IMR-90 (cell line): Measurements from ENCODE around the gene GPR62. TPM values are rescaled to one million over a fixed set of nuclear protein-coding genes. Genes with fewer than 3 reads are reported as not detected.

Experiments
- ATAC-seq: fragments of 200-7000 bp; cut with Tn5 transposase; 2 replicates; pipeline ENCODE4 v1.9.1; 2020; ENCODE audit warnings: low read depth, mild to moderate bottlenecking, moderate library complexity
- BruUV-seq: library from RNA; stranded (reverse); fragments of 400-500 nt; replicated peaks from 2 replicates; lab custom pipeline; 2021; lab: Mats Ljungman, UMichigan
- CTCF ChIA-PET: fragments of 300-600 bp; formaldehyde crosslinking; extraction: SDS; loops from one replicate; lab custom pipeline; 2021; ENCODE audit warnings: antibody characterized with exemption; lab: Yijun Ruan, JAX
- POLR2A ChIA-PET: fragments of 300-600 bp; sonication (Branson Sonifier 250); formaldehyde crosslinking; loops from one replicate; lab custom pipeline; 2022; ENCODE audit warnings: antibody characterized with exemption; ENCODE audit not compliant: unreplicated experiment; lab: Charles Lee
- DNase-seq: peaks from one replicate; pipeline ENCODE4 v3.0.0; 2013
- H2AFZ ChIP-seq: replicated peaks from 2 replicates; pipeline ENCODE3; 2013; ENCODE audit warnings: low read length, mild to moderate bottlenecking; ENCODE audit not compliant: poor library complexity
- H2AK5ac ChIP-seq: 2 replicates; pipeline ENCODE4 v1.6.1; 2013; ENCODE audit warnings: low read depth, low read length, inconsistent platforms
- H2AK9ac ChIP-seq: replicated peaks from 2 replicates; pipeline ENCODE3; 2013; ENCODE audit warnings: mild to moderate bottlenecking, low read depth, low read length, moderate library complexity; ENCODE audit not compliant: poor library complexity
- H2BK120ac ChIP-seq: 2 replicates; pipeline ENCODE4 v1.6.1; 2013; ENCODE audit warnings: low read depth, low read length, inconsistent platforms
- H2BK15ac ChIP-seq: 3 replicates; pipeline ENCODE4 v1.6.1; 2013; ENCODE audit warnings: low read depth, low read length, inconsistent platforms
- H2BK20ac ChIP-seq: 2 replicates; pipeline ENCODE4 v1.6.1; 2013; ENCODE audit warnings: low read depth, mild to moderate bottlenecking, inconsistent platforms, low read length, moderate library complexity
- H2BK5ac ChIP-seq: 2 replicates; pipeline ENCODE4 v1.6.1; 2013; ENCODE audit warnings: mild to moderate bottlenecking, low read depth, low read length, inconsistent platforms; ENCODE audit not compliant: poor library complexity, severe bottlenecking
- H3K14ac ChIP-seq: replicated peaks from 2 replicates; pipeline ENCODE4 v1.6.1; 2013; ENCODE audit warnings: low read depth, low read length, inconsistent platforms
- H3K18ac ChIP-seq: 2 replicates; pipeline ENCODE4 v1.6.1; 2013; ENCODE audit warnings: low read depth, low read length, control low read depth
- H3K23ac ChIP-seq: 2 replicates; pipeline ENCODE4 v1.6.1; 2013; ENCODE audit warnings: low read depth, low read length, inconsistent platforms
- H3K27ac ChIP-seq: 2 replicates; pipeline ENCODE4 v1.5.1; 2013; ENCODE audit warnings: mild to moderate bottlenecking, control low read depth, low read length; ENCODE audit not compliant: insufficient read depth
- H3K27me3 ChIP-seq: 2 replicates; pipeline ENCODE4 v1.6.1; 2013; ENCODE audit warnings: low read length; ENCODE audit not compliant: control insufficient read depth, insufficient read depth
- H3K36me3 ChIP-seq: 2 replicates; pipeline ENCODE4 v1.6.1; 2013; ENCODE audit warnings: low read length, mixed read lengths; ENCODE audit not compliant: control insufficient read depth, insufficient read depth
- H3K4ac ChIP-seq: 2 replicates; pipeline ENCODE4 v1.6.1; 2013; ENCODE audit warnings: low read depth, low read length, inconsistent platforms
- H3K4me1 ChIP-seq: 2 replicates; pipeline ENCODE4 v1.6.1; 2013; ENCODE audit warnings: low read length, mixed read lengths; ENCODE audit not compliant: control insufficient read depth, insufficient read depth
- H3K4me2 ChIP-seq: 2 replicates; pipeline ENCODE4 v1.6.1; 2013; ENCODE audit warnings: low read depth, mild to moderate bottlenecking, control low read depth, low read length, moderate library complexity
- H3K4me3 ChIP-seq: 2 replicates; pipeline ENCODE4 v1.5.1; 2013; ENCODE audit warnings: low read depth, mild to moderate bottlenecking, control low read depth, low read length, moderate library complexity; ENCODE audit not compliant: insufficient read depth
- H3K56ac ChIP-seq: 2 replicates; pipeline ENCODE4 v1.6.1; 2013; ENCODE audit warnings: low read length, inconsistent platforms; ENCODE audit not compliant: insufficient read depth; ENCODE audit errors: extremely low read depth
- H3K79me1 ChIP-seq, 2 experiments: 2 replicates each; pipeline ENCODE4 v1.6.1; 2013; ENCODE audit warnings: low read length in 2 of 2, inconsistent platforms in 1 of 2, low read depth in 1 of 2
- H3K9ac ChIP-seq: 2 replicates; pipeline ENCODE4 v1.6.1; 2013; ENCODE audit warnings: low read depth, low read length, control low read depth
- H3K9me1 ChIP-seq: 2 replicates; pipeline ENCODE4 v1.6.1; 2013; ENCODE audit warnings: low read length, inconsistent platforms; ENCODE audit not compliant: insufficient read depth
- H3K9me3 ChIP-seq: 2 replicates; pipeline ENCODE4 v1.6.1; 2013; ENCODE audit warnings: low read length; ENCODE audit not compliant: control insufficient read depth, insufficient read depth
- H4K20me1 ChIP-seq: 2 replicates; pipeline ENCODE4 v1.6.1; 2013; ENCODE audit warnings: low read length, inconsistent platforms; ENCODE audit not compliant: insufficient read depth
- H4K5ac ChIP-seq: 2 replicates; pipeline ENCODE4 v1.6.1; 2013; ENCODE audit warnings: mild to moderate bottlenecking, low read depth, low read length, control low read depth
- H4K8ac ChIP-seq, 2 experiments: 2 replicates each; pipeline ENCODE4 v1.6.1; 2013; ENCODE audit warnings: low read depth in 2 of 2, low read length in 2 of 2, control low read depth in 1 of 2, inconsistent platforms in 1 of 2
- H4K91ac ChIP-seq: 2 replicates; pipeline ENCODE4 v1.6.1; 2013; ENCODE audit warnings: low read depth, low read length, inconsistent platforms; ENCODE audit not compliant: insufficient read depth
- BHLHE40 ChIP-seq: fragments of 150-350 bp; IDR thresholded peaks from 2 replicates; pipeline ENCODE4 v1.6.1; 2016; ENCODE audit warnings: mild to moderate bottlenecking, low read depth, low read length
- CEBPB ChIP-seq: IDR thresholded peaks from 2 replicates; pipeline ENCODE4 v1.6.1; 2012; ENCODE audit warnings: low read depth, low read length, improper control_type of control experiment
- CTCF ChIP-seq: conservative IDR thresholded peaks from 2 replicates; pipeline ENCODE4 v1.5.1; 2012; ENCODE audit warnings: mild to moderate bottlenecking, low read depth, low read length, improper control_type of control experiment
- ELK1 ChIP-seq: fragments of 150-350 bp; IDR thresholded peaks from 2 replicates; pipeline ENCODE4 v1.6.1; 2016; ENCODE audit warnings: low read depth, mild to moderate bottlenecking, low read length, moderate library complexity, borderline replicate concordance
- FOS ChIP-seq: fragments of 150-350 bp; IDR thresholded peaks from 2 replicates; pipeline ENCODE4 v1.6.1; 2016; ENCODE audit warnings: low read depth, low read length
- MAFK ChIP-seq: IDR thresholded peaks from 2 replicates; pipeline ENCODE4 v1.6.1; 2012; ENCODE audit warnings: low read depth, low read length, improper control_type of control experiment
- MAZ ChIP-seq: IDR thresholded peaks from 2 replicates; pipeline ENCODE4 v1.6.1; 2012; ENCODE audit warnings: low read depth, mild to moderate bottlenecking, low read length, improper control_type of control experiment, moderate library complexity, borderline replicate concordance
- MXI1 ChIP-seq: IDR thresholded peaks from 2 replicates; pipeline ENCODE4 v1.6.1; 2012; ENCODE audit warnings: low read depth, mild to moderate bottlenecking, low read length, moderate library complexity, borderline replicate concordance
- NFE2L2 ChIP-seq: fragments of 150-350 bp; IDR thresholded peaks from 2 replicates; pipeline ENCODE4 v1.6.1; 2016; ENCODE audit warnings: low read depth, mild to moderate bottlenecking, low read length
- POLR2A ChIP-seq: IDR thresholded peaks from 2 replicates; pipeline ENCODE4 v1.6.1; 2012; ENCODE audit warnings: mild to moderate bottlenecking, low read depth, low read length
- RAD21 ChIP-seq: IDR thresholded peaks from 2 replicates; pipeline ENCODE4 v1.6.1; 2012; ENCODE audit warnings: low read length, improper control_type of control experiment
- RFX5 ChIP-seq: IDR thresholded peaks from 2 replicates; pipeline ENCODE4 v1.8.0; 2012; ENCODE audit warnings: low read depth, mild to moderate bottlenecking, low read length, moderate library complexity
- WGBS, 2 experiments: methylation state at CpG; one replicate each; pipeline versions ENCODE4 v1.1.5 to v1.1.7; 2013; ENCODE audit warnings: missing lambda C conversion rate in 2 of 2; ENCODE audit not compliant: insufficient read length in 1 of 2; ENCODE audit errors: extremely low coverage in 2 of 2; 5-methylcytosine and 5-hydroxymethylcytosine counted together
- dilution Hi-C: fragments of 300-500 bp; cut with HindIII; formaldehyde crosslinking; loops from one replicate; pipeline ENCODE4 v1.14.3; 2018; ENCODE audit warnings: low sequenced_read_pairs; ENCODE audit not compliant: unreplicated experiment
- in situ Hi-C: fragments of 300-500 bp; cut with MboI; formaldehyde crosslinking; loops from 3 replicates; pipeline ENCODE4 v1.14.3; 2019; ENCODE audit warnings: low sequenced_read_pairs, inconsistent platforms, mixed read lengths
- intact Hi-C: fragments of 100-400 bp; cut with micrococcal nuclease; formaldehyde crosslinking; loops from 2 replicates; pipeline ENCODE4 v1.10.0; 2022
- polyA plus RNA-seq, 3 experiments: library from polyadenylated mRNA; depleted of rRNA; stranded (reverse); fragments of >200 nt; gene quantifications; 2 replicates each; pipeline ENCODE4 v1.2.3, GENCODE V29; 2012; ENCODE audit warnings: low replicate concordance in 1 of 3
- total RNA-seq: library from RNA; depleted of rRNA; stranded (reverse); fragments of >200 nt; gene quantifications from 2 replicates; pipeline ENCODE4 v1.2.3, GENCODE V29; 2012

GPR62 gene
- total and polyA plus RNA-seq, 2 of the 4 experiments (the other 2 are of a cell fraction), result under 0.01 TPM; not detected in 1

GRCh38 chr3:51967384-51968169, 12.4 kb downstream of the GPR62 start, which contains the start of gene PCBP4 (continued):
- TF ChIP-seq RFX5 (no peak), MXI1 (no peak)

- H2BK5ac ChIP-seq, result peak overlapping the region; percentile 84
- H3K27me3 ChIP-seq, result no peaks in the 10 kb centered on the region
- H3K4me1 ChIP-seq, result peaks cover 25% of the 10 kb centered on the region
- peak overlapping the region; percentile 86 to 87 for H4K8ac ChIP-seq
- H2AFZ ChIP-seq, result peak overlapping the region; percentile 95
- H3K9me1 ChIP-seq, result peaks cover 19% of the 10 kb centered on the region
- peak overlapping the region; percentile 97 for H2AK5ac ChIP-seq
- in situ Hi-C loops (loop anchor here (25.0 kb wide), 1 partner anchor 1631 kb away; the partner anchor contains the start of genes RASSF1, TUSC2 and ZMYND10), dilution Hi-C loops (no loop called here), intact Hi-C loops (no loop called here)
- peak overlapping the region; percentile 82; the same call in 1 of the 2 replicates for H3K56ac ChIP-seq
- H3K4me3 ChIP-seq, result peak overlapping the region; percentile 67
- DNase-seq, result peak; percentile 18
- peak overlapping the region; percentile 76 for H4K91ac ChIP-seq
- peak overlapping the region; percentile 88 for H3K4me2 ChIP-seq
- H3K9me3 ChIP-seq, result no peaks in the 10 kb centered on the region
- H3K4ac ChIP-seq, result peak overlapping the region; percentile 95
- H4K20me1 ChIP-seq, result peaks cover 5% of the 10 kb centered on the region
- H2AK9ac ChIP-seq, result peak overlapping the region; percentile 97
- H4K5ac ChIP-seq, result 0 out of 2 replicates have a peak overlapping the region, but pooled peaks have one; percentile 3
- peak overlapping the region; percentile 84 for H3K23ac ChIP-seq
- peak overlapping the region; percentile 72 for H3K9ac ChIP-seq
- ATAC-seq, result peak; percentile 24
- peak overlapping the region; percentile 88 for H3K27ac ChIP-seq
- H3K36me3 ChIP-seq, result no peaks in the 10 kb centered on the region; the same call in 1 of the 2 replicates
- H3K79me1 ChIP-seq, result peaks cover 33 to 61% of the 10 kb centered on the region in 2 experiments
- no peak overlapping the region; the same call in 1 of the 3 replicates for H2BK15ac ChIP-seq
- H2BK120ac ChIP-seq, result peak overlapping the region; percentile 55
- POLR2A ChIA-PET, result interaction anchor here (0.6 kb wide), 2 partner anchors 15 to 331 kb away, joined by 8 to 10 read pairs; no protein-coding TSS in a partner anchor
- no peak overlapping the region; the same call in 1 of the 2 replicates for H2BK20ac ChIP-seq
- no CpG with 5 or more reads among the region's 11 CpGs for WGBS, 2 experiments
- BruUV-seq, result no TSS peak
- CTCF ChIA-PET, result no interaction called here
- H3K14ac ChIP-seq, result peak overlapping the region; percentile 85
- H3K18ac ChIP-seq, result no peak overlapping the region; the same call in 1 of the 2 replicates
- TF ChIP-seq ELK1, result no peak
- no peak for TF ChIP-seq MAFK
- no peak for TF ChIP-seq MAZ
- TF ChIP-seq RAD21, result no peak
- TF ChIP-seq RFX5, result no peak
- TF ChIP-seq CTCF, result no peak
- no peak for TF ChIP-seq POLR2A
- TF ChIP-seq CEBPB, result no peak
- no peak for TF ChIP-seq BHLHE40
- TF ChIP-seq NFE2L2, result no peak
- no peak for TF ChIP-seq FOS
- TF ChIP-seq MXI1, result no peak
These were observed 13.1 kb downstream of the GPR62 start for GRCh38 chr3:51968170-51968775.
